GM10266 (cell line): ENCODE results near the gene ICOS.

Source experiments
- DNase-seq: peaks from one replicate; pipeline ENCODE4 v3.0.0; 2012; ENCODE audit errors: extremely low spot score
- TF ChIP-seq, protein P1 (sequence below): IDR thresholded peaks from 2 replicates; pipeline ENCODE4 v1.5.1; 2012; ENCODE audit warnings: mild to moderate bottlenecking, low read depth; ENCODE audit not compliant: control insufficient read depth, insufficient read depth; ENCODE audit errors: missing control alignments

ICOS gene

DNA sequence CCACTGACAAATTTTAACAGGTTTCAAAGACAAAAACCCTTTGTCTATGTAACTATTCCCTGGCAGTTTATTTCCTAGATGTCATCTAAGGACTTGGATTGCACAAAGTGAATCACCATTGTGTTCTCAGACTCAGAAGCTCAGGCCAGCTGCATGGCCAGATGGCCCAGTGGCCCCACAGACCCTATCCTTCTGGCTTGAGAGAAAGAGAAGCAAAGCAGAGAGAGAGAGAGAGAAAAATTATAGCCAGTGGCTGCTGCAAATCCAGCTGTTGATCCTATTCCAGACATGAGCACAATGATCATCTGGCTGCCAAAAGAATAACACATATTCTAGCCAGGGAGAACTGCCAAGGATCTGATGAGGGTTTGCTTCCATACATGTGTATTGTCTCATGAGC, 43.2 kb upstream of the ICOS start:
- no peak for DNase-seq

GRCh38 chr2:203893840-203894239, 42.7 kb upstream of the ICOS start:
- no peak for DNase-seq
- TF ChIP-seq, protein P1, sequence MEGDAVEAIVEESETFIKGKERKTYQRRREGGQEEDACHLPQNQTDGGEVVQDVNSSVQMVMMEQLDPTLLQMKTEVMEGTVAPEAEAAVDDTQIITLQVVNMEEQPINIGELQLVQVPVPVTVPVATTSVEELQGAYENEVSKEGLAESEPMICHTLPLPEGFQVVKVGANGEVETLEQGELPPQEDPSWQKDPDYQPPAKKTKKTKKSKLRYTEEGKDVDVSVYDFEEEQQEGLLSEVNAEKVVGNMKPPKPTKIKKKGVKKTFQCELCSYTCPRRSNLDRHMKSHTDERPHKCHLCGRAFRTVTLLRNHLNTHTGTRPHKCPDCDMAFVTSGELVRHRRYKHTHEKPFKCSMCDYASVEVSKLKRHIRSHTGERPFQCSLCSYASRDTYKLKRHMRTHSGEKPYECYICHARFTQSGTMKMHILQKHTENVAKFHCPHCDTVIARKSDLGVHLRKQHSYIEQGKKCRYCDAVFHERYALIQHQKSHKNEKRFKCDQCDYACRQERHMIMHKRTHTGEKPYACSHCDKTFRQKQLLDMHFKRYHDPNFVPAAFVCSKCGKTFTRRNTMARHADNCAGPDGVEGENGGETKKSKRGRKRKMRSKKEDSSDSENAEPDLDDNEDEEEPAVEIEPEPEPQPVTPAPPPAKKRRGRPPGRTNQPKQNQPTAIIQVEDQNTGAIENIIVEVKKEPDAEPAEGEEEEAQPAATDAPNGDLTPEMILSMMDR = no peak

More for the DNA sequence above, 43.2 kb upstream of the ICOS start:
- TF ChIP-seq, protein P1 = no peak

- DNase-seq = no peak
- TF ChIP-seq, protein P1 = no peak
Observed at GRCh38 chr2:203894262-203894661, 42.3 kb upstream of the ICOS start.

GRCh38 chr2:203897544-203897943, 39.0 kb upstream of the ICOS start:
- TF ChIP-seq, protein P1 = no peak
- no peak for DNase-seq

DNA sequence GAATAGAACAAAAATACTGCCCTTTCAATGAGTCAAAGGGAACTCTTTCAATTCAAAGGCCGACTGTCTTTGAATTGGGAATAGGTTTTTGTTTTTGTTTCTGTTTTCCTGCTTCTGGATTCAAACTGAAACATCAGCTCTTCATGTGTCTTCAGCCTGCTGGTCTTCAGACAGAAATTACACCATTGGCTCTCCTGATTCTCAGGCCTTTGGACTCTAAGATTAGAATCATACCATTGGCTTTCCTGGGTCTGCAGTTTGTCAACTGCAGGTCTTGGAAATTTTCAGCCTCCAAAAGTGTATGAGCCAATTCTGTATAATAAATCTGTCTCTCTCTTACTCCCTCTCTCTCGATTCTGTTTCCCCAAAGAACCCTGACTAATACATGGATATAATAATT, 37.9 kb upstream of the ICOS start:
- no peak for DNase-seq
- TF ChIP-seq, protein P1 = no peak

DNA sequence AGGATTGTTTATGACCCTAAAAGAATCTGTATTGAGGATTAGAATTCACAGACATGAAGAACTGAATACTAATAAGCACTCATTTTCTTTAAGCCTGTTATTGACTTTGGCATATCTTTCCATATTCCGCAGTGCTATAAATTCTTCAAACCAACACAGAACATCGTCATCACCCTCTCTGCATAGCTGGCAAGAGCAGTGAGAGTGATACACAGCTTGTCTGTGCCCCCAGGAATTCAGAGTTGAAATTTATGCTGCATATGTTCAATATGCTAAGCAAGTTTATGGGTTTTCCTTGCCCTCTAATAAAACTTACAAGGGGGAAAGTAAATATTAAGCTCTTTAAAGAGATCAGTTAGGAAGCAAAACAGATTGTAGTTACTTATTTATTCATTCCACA, 36.3 kb upstream of the ICOS start:
- no peak for DNase-seq
- TF ChIP-seq, protein P1 = no peak

GRCh38 chr2:203904022-203904421, 32.5 kb upstream of the ICOS start:
- no peak for DNase-seq
- TF ChIP-seq, protein P1 = no peak
